ENCODE results near the gene BSG. TPM values are rescaled to one million over a fixed set of nuclear protein-coding genes. Genes with fewer than 3 reads are reported as not detected.

The BSG gene
- total RNA-seq, 2 experiments from 2014 or later = 167 to 168 TPM

- Mint-ChIP-seq H3K27ac (no peak overlapping the region), H3K4me3 (no peak overlapping the region), H3K27me3 (peaks cover 25% of the 10 kb centered on the region), H3K9me3 (no peaks in the 10 kb centered on the region), H3K36me3 (no peaks in the 10 kb centered on the region), H3K4me1 (peaks cover 5% of the 10 kb centered on the region)
- DNase-seq = no peak
Observed at GRCh38 chr19:585551-586110, 13.2 kb downstream of the BSG start.

- peak; percentile 78 for DNase-seq
- peaks cover 5% of the 10 kb centered on the region for H3K4me1 Mint-ChIP-seq
- no peaks in the 10 kb centered on the region for H3K9me3 Mint-ChIP-seq
- no peaks in the 10 kb centered on the region for H3K36me3 Mint-ChIP-seq
- no peak overlapping the region for H3K27ac Mint-ChIP-seq
- peaks cover 44% of the 10 kb centered on the region for H3K27me3 Mint-ChIP-seq
- no peak overlapping the region for H3K4me3 Mint-ChIP-seq
Observed at GRCh38 chr19:588093-588740, 15.8 kb downstream of the BSG start.

GRCh38 chr19:588741-589692 is 16.6 kb downstream of the BSG start:
- Mint-ChIP-seq H3K9me3 (no peaks in the 10 kb centered on the region), H3K4me3 (no peak overlapping the region), H3K36me3 (no peaks in the 10 kb centered on the region), H3K4me1 (peaks cover 2% of the 10 kb centered on the region), H3K27ac (no peak overlapping the region), H3K27me3 (peaks cover 47% of the 10 kb centered on the region)
- DNase-seq = no peak

DNA sequence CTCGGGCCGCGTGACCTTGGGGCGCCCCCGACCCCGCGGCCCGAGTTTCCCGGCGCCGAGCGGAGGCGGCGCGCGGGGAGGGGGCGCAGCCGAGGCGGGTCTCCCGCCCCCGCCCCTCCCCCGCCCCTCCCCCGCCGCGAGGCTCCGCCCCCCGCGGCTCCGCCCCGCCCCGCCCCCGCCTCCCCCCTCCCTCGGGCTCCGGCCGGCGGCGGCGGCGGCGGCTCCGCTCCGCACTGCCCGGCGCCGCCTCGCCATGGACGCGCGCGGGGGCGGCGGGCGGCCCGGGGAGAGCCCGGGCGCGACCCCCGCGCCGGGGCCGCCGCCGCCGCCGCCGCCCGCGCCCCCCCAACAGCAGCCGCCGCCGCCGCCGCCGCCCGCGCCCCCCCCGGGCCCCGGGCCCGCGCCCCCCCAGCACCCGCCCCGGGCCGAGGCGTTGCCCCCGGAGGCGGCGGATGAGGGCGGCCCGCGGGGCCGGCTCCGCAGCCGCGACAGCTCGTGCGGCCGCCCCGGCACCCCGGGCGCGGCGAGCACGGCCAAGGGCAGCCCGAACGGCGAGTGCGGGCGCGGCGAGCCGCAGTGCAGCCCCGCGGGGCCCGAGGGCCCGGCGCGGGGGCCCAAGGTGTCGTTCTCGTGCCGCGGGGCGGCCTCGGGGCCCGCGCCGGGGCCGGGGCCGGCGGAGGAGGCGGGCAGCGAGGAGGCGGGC is 17.4 kb downstream of the BSG start, which contains the start of gene HCN2:
Gene HCN2 (plus strand): TSS at position 189 of the 703 bp plus-strand sequence. CDS start 65 bp downstream, at position 254.
- DNase-seq = no peak
- H3K9me3 Mint-ChIP-seq = no peaks in the 10 kb centered on the region
- peaks cover 2% of the 10 kb centered on the region for H3K4me1 Mint-ChIP-seq
- H3K4me3 Mint-ChIP-seq = no peak within 1 kb of the TSS
- no peak within 1 kb of the TSS for H3K27ac Mint-ChIP-seq
- no peaks in the 10 kb centered on the region for H3K36me3 Mint-ChIP-seq
- peaks cover 47% of the 10 kb centered on the region for H3K27me3 Mint-ChIP-seq

DNA sequence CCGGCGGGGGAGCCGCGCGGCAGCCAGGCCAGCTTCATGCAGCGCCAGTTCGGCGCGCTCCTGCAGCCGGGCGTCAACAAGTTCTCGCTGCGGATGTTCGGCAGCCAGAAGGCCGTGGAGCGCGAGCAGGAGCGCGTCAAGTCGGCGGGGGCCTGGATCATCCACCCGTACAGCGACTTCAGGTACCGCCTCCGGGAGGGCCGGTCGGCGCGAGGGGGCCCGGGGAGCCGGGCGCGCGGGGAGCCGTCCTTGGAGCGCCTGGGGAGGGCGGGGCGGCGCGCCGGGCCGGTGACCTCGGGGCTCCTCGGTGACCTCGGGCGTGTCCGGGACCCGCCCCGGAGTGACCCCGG is 18.0 kb downstream of the BSG start:
- Mint-ChIP-seq H3K36me3 (no peaks in the 10 kb centered on the region), H3K4me1 (peaks cover 2% of the 10 kb centered on the region), H3K9me3 (no peaks in the 10 kb centered on the region), H3K27me3 (peaks cover 50% of the 10 kb centered on the region), H3K27ac (no peak overlapping the region), H3K4me3 (no peak overlapping the region)
- peak; percentile 55 for DNase-seq

GRCh38 chr19:590750-591098 is 18.3 kb downstream of the BSG start:
- no peak overlapping the region for H3K27ac Mint-ChIP-seq
- H3K27me3 Mint-ChIP-seq = peaks cover 49% of the 10 kb centered on the region
- H3K36me3 Mint-ChIP-seq = no peaks in the 10 kb centered on the region
- H3K9me3 Mint-ChIP-seq = no peaks in the 10 kb centered on the region
- peaks cover 2% of the 10 kb centered on the region for H3K4me1 Mint-ChIP-seq
- no peak for DNase-seq
- H3K4me3 Mint-ChIP-seq = no peak overlapping the region

DNA sequence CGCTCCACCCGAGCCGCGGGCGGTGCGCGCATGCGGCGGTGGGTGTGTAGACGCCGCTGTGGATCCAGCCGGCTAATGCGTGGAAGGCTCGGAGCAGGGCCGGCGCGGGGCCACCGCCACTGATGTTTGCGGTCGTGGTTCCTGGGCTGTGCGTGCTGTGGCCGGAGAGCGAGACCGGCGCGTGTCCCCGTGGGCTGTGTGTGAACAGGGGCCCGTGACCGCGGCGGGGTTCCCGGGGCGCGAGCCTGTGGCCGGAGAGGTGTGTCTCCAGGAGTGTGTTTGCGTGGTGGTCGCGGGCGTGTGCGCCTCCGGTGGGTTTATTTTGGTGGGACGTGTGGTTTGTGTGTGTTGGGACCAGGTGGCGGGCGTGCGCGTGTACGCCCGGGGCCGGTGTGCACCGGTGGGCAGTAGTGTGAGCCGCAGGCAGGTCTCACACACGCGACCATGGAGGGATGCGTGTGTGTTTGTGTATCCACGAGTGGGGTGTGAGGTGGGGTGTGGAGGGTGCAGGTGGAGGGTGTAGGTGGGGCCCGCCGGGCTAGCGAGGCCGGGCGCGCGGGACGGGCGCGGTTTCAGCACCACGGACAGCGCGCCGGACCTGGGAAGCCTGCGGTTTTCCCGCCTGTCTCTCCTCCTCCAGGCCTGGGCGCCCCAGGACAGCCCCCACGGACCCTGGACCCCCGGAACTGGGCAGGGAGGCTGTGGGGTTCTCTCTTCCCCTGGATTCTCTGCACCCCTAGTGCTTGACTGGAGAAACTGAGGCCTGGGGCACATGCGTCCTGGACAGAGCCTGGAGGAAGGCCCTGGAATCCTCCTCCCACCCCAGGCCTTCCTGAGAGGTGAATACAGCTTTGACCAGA is 18.9 kb downstream of the BSG start:
- peaks cover 45% of the 10 kb centered on the region for H3K27me3 Mint-ChIP-seq
- H3K36me3 Mint-ChIP-seq = no peaks in the 10 kb centered on the region
- peaks cover 2% of the 10 kb centered on the region for H3K4me1 Mint-ChIP-seq
- H3K9me3 Mint-ChIP-seq = no peaks in the 10 kb centered on the region
- H3K4me3 Mint-ChIP-seq = no peak overlapping the region
- no peak overlapping the region for H3K27ac Mint-ChIP-seq
- no peak for DNase-seq

GRCh38 chr19:592101-592500 is 19.7 kb downstream of the BSG start:
- no peak for DNase-seq
- Mint-ChIP-seq H3K27me3 (peaks cover 43% of the 10 kb centered on the region), H3K9me3 (no peaks in the 10 kb centered on the region), H3K36me3 (no peaks in the 10 kb centered on the region), H3K4me1 (peaks cover 2% of the 10 kb centered on the region), H3K4me3 (no peak overlapping the region), H3K27ac (no peak overlapping the region)

DNA sequence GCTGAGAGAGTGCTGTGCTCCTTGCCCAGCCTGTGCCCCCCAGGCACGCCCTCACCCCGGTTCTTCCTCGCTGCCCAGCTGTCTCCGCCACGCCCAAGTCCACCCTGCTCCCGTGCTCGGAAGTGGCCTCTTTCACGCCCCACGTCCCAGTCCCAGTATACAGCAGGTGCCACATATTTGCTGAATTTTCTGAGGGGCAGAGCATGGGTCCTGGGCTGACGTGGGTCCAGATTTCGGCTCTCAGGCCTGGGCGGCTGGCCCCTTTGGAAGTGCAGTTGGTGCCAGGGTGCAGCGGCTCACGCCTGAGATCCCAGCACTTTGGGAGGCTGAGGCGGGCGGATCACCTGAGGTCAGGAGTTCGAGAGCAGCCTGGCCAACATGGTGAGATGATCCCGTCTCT is 20.7 kb downstream of the BSG start:
- Mint-ChIP-seq H3K27ac (no peak overlapping the region), H3K4me3 (no peak overlapping the region), H3K4me1 (peaks cover 2% of the 10 kb centered on the region), H3K9me3 (no peaks in the 10 kb centered on the region), H3K27me3 (peaks cover 40% of the 10 kb centered on the region), H3K36me3 (no peaks in the 10 kb centered on the region)
- no peak for DNase-seq

- H3K4me3 Mint-ChIP-seq = no peak overlapping the region
- no peak overlapping the region for H3K27ac Mint-ChIP-seq
- peaks cover 37% of the 10 kb centered on the region for H3K27me3 Mint-ChIP-seq
- H3K4me1 Mint-ChIP-seq = peaks cover 2% of the 10 kb centered on the region
- no peak for DNase-seq
- H3K9me3 Mint-ChIP-seq = no peaks in the 10 kb centered on the region
- no peaks in the 10 kb centered on the region for H3K36me3 Mint-ChIP-seq
Observed at GRCh38 chr19:593505-593904, 21.1 kb downstream of the BSG start.

GRCh38 chr19:594265-594870 is 22.0 kb downstream of the BSG start:
- Mint-ChIP-seq H3K4me3 (no peak overlapping the region), H3K27ac (no peak overlapping the region), H3K27me3 (peaks cover 30% of the 10 kb centered on the region), H3K9me3 (no peaks in the 10 kb centered on the region), H3K36me3 (no peaks in the 10 kb centered on the region), H3K4me1 (no peaks in the 10 kb centered on the region)
- DNase-seq = no peak

DNA sequence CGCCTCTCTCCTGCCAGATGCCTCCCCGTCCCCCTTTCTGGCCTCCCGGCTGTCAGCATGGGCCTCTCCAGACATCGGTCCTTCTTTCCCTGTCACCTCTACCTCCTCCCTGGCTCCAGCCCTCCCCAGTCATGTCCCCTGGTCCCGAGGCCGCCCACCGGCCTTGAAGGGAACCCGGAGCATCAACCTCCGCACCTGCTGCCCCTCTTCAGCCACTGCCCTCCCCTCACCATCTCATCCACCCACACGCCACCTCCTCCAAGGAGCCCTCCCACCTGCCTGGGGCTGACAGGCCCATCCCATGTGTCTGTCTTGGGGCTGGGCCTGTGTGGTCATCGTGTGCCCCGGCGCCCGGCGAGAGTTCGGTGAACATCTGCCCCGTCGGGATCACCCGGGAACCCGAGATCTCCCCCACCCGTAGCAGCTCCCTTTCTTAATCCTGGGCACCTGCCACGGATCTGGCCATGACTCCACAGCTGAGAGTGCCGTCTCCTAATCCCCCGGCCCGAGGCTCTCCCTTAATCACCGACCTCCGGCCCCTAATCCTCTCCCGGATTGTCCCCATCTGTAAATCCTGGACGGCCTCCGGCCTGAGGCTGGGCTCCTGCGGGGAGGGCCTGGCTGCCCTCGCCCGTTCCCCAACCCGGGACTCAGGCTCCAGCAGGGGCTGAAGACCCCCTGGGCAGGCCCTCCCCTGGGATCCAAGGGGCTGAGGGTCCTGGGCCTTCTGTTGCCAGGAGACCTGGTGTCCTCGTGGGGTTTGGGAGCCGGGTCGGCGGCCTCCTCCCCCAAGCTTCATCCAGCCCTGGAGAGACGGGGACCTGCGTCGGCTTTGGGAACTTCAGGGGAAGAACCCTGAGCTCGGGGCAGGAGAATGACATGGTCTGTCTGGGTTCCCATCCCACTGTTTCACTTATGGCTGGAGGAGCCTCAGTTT is 23.2 kb downstream of the BSG start:
- Mint-ChIP-seq H3K9me3 (no peaks in the 10 kb centered on the region), H3K27ac (no peak overlapping the region), H3K27me3 (peaks cover 27% of the 10 kb centered on the region), H3K4me1 (no peaks in the 10 kb centered on the region), H3K4me3 (no peak overlapping the region), H3K36me3 (no peaks in the 10 kb centered on the region)
- no peak for DNase-seq

DNA sequence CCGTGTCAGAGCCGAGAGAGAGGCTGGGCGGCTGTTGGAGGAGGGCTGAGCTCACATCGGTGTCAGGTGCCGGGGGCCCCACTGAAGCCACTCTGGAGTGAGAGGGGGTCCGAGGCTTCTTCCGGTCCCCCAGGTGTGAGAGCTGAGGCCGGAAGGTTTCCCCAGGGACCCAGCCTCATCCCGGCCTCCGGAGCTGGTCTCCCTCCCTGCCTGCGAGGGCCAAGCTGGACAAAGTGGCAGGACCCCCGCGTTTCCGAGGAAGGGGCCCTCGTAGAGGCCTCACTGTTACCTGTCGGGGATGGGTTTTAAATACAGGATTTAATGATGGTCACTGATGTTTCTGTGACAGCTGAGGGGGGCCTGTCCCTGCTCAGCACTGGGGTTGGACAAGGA is 23.9 kb downstream of the BSG start:
- Mint-ChIP-seq H3K27me3 (peaks cover 23% of the 10 kb centered on the region), H3K27ac (no peak overlapping the region), H3K36me3 (no peaks in the 10 kb centered on the region), H3K9me3 (no peaks in the 10 kb centered on the region), H3K4me3 (no peak overlapping the region), H3K4me1 (no peaks in the 10 kb centered on the region)
- DNase-seq = no peak

Data from activated naive CD8-positive, alpha-beta T cell treated with anti-CD3 and anti-CD28 coated beads for 36 hours (primary cell).